PC-3 (cell line): Measurements from ENCODE around the gene MARK3. TPM values are rescaled to one million over a fixed set of nuclear protein-coding genes. Genes with fewer than 3 reads are reported as not detected.

Source experiments
- ATAC-seq: fragments of 200-7000 bp; cut with Tn5 transposase; 2 replicates; pipeline ENCODE4 v1.9.1; 2020; ENCODE audit warnings: mild to moderate bottlenecking, moderate library complexity
- BruUV-seq: library from RNA; stranded (reverse); fragments of 400-500 nt; replicated peaks from 2 replicates; lab custom pipeline; 2021; lab: Mats Ljungman, UMichigan
- CTCF ChIA-PET: fragments of 300-600 bp; sonication (Branson Sonifier 250); formaldehyde crosslinking; loops from one replicate; lab custom pipeline; 2022; ENCODE audit warnings: antibody characterized with exemption; lab: Charles Lee
- POLR2A ChIA-PET: fragments of 300-600 bp; sonication (Branson Sonifier 250); formaldehyde crosslinking; loops from one replicate; lab custom pipeline; 2022; ENCODE audit warnings: antibody characterized with exemption; ENCODE audit not compliant: unreplicated experiment; lab: Charles Lee
- DNase-seq: peaks from one replicate; pipeline ENCODE4 v3.0.0-alpha.2; 2015
- H2AFZ ChIP-seq: fragments of 300-600 bp; sonication (generic); 2 replicates; pipeline ENCODE4 v1.6.0; 2016; ENCODE audit warnings: antibody characterized with exemption, low read length
- H3F3A ChIP-seq: fragments of 300-600 bp; sonication (generic); one replicate; pipeline ENCODE4 v1.6.0; 2017; ENCODE audit warnings: antibody characterized with exemption, low read length, control low read depth, mild to moderate bottlenecking; ENCODE audit not compliant: unreplicated experiment
- H3K27ac ChIP-seq: fragments of 300-600 bp; sonication (generic); 2 replicates; pipeline ENCODE4 v1.5.1; 2016; ENCODE audit warnings: mild to moderate bottlenecking, low read length
- H3K27me3 ChIP-seq: fragments of 300-600 bp; sonication (generic); 2 replicates; pipeline ENCODE4 v1.6.1; 2016; ENCODE audit warnings: low read length, mixed read lengths
- H3K36me3 ChIP-seq: fragments of 300-600 bp; sonication (generic); 2 replicates; pipeline ENCODE4 v1.6.1; 2016; ENCODE audit warnings: low read depth, mixed run types, low read length, mixed read lengths
- H3K4me1 ChIP-seq: fragments of 300-600 bp; sonication (generic); 2 replicates; pipeline ENCODE4 v1.5.1; 2016; ENCODE audit warnings: low read length; ENCODE audit not compliant: insufficient read depth
- H3K4me2 ChIP-seq: fragments of 300-600 bp; sonication (generic); 2 replicates; pipeline ENCODE4 v1.6.0; 2016; ENCODE audit warnings: low read length
- H3K4me3 ChIP-seq: fragments of 300-600 bp; sonication (generic); 2 replicates; pipeline ENCODE4 v1.5.1; 2016; ENCODE audit warnings: mild to moderate bottlenecking, low read length, mixed read lengths
- H3K79me2 ChIP-seq: fragments of 300-600 bp; sonication (generic); 2 replicates; pipeline ENCODE4 v1.6.1; 2017; ENCODE audit warnings: low read length, mixed read lengths
- H3K9ac ChIP-seq: fragments of 300-600 bp; sonication (generic); 2 replicates; pipeline ENCODE4 v1.6.0; 2016; ENCODE audit warnings: mild to moderate bottlenecking, low read length
- H3K9me2 ChIP-seq: fragments of 300-600 bp; sonication (generic); replicated peaks from 2 replicates; pipeline ENCODE4 v1.6.1; 2016; ENCODE audit warnings: mixed run types, low read length, mixed read lengths
- H3K9me3 ChIP-seq: fragments of 300-600 bp; sonication (generic); 2 replicates; pipeline ENCODE4 v1.6.1; 2016; ENCODE audit warnings: low read length, mixed read lengths
- H4K20me1 ChIP-seq: fragments of 300-600 bp; sonication (generic); 2 replicates; pipeline ENCODE4 v1.6.1; 2016; ENCODE audit warnings: low read length, mixed read lengths
- EZH2 ChIP-seq: fragments of 300-600 bp; sonication (generic); IDR thresholded peaks from one replicate; pipeline ENCODE4 v1.6.1; 2017; ENCODE audit warnings: antibody characterized with exemption, mild to moderate bottlenecking, low read length; ENCODE audit not compliant: unreplicated experiment
- EZH2phosphoT487 ChIP-seq: fragments of 300-600 bp; sonication (generic); IDR thresholded peaks from 2 replicates; pipeline ENCODE4 v1.6.1; 2018; ENCODE audit warnings: mild to moderate bottlenecking, antibody characterized with exemption, low read length, borderline replicate concordance
- intact Hi-C: fragments of 100-400 bp; cut with micrococcal nuclease; formaldehyde crosslinking; loops from 2 replicates; pipeline ENCODE4 v1.9.0; 2023
- total RNA-seq: library from RNA; depleted of rRNA; stranded (reverse); fragments of >200 nt; gene quantifications from 2 replicates; pipeline ENCODE4 v1.2.3, GENCODE V29; 2014
- TF ChIP-seq, protein P1 (sequence below): fragments of 300-600 bp; sonication (generic); conservative IDR thresholded peaks from 2 replicates; pipeline ENCODE4 v1.5.1; 2017; ENCODE audit warnings: antibody characterized with exemption, low read depth, mild to moderate bottlenecking, low read length

The MARK3 gene
- total RNA-seq, 1 experiment from 2014 or later: 69.9 TPM

DNA sequence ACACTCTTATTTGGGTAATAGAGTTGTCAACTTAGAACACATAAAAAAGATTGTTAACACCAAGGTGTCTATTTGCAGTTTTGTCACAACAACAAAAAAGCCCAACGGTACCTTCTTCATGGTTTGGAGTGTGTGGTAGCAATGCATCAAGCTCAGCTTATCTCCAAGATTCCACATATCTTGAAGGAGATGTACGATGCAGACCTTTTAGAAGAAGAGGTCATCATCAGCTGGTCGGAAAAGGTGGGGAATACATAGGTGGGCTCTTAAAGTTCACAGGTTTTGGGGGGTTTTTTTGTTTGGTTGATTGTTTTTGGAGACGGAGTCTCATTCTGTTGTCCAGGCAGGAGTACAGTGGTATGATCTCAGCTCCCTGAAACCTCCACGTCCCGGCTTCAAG, 45.7 kb upstream of the MARK3 start:
- intact Hi-C loops: no loop called here
- peaks cover 86% of the 10 kb centered on the region for H4K20me1 ChIP-seq
- peaks cover 51% of the 10 kb centered on the region for H3K79me2 ChIP-seq
- BruUV-seq: no TSS peak
- no peaks in the 10 kb centered on the region for H3K9me3 ChIP-seq
- TF ChIP-seq EZH2phosphoT487: no peak
- POLR2A ChIA-PET: no interaction called here
- H3K4me2 ChIP-seq: no peak overlapping the region
- no peak overlapping the region for H3K4me3 ChIP-seq
- ATAC-seq (no peak), DNase-seq (no peak)
- H3K27me3 ChIP-seq: no peaks in the 10 kb centered on the region
- H3K9me2 ChIP-seq: no peaks in the 10 kb centered on the region
- no peak overlapping the region for H3K27ac ChIP-seq
- H3K4me1 ChIP-seq: peaks cover 21% of the 10 kb centered on the region
- peaks cover 97% of the 10 kb centered on the region for H3K36me3 ChIP-seq
- CTCF ChIA-PET: interaction anchor here (1.2 kb wide), 1 partner anchor 52 kb away, joined by 3 read pairs; no protein-coding TSS in a partner anchor
- peaks cover 35% of the 10 kb centered on the region for H3F3A ChIP-seq
- H3K9ac ChIP-seq: no peak overlapping the region
- no peak overlapping the region for H2AFZ ChIP-seq

DNA sequence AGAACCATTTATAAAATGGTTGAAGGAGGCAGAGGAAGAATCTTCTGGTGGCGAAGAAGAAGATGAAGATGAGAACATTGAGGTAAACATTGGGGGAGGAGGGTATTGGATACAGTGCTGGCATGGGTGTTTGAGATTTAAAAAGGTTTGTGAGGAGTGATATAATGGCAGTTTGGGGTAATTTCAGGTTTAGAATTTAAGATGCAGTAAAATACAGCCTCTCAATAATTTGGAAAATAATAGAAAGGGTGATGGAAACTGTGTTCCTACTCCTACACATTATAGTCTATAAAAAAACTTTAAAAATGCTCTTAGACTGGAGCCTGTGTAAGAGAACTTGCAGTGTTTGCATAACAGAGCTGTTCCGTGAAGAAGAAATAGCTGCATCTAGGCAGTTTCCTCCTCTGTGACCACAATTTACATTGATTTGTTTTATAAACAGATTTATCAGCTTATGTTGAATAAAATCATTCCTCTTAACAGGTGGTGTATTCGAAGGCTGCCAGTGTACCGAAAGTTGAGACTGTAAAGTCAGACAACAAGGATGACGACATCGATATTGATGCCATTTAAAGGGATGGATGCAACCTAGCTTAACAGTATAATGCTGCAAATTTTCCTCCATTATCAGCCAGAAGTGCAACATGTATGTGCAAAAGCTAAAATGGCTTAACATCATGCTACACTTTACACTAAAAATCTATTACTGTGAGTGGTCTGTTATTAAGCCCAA, 44.6 kb upstream of the MARK3 start:
- no peak overlapping the region for H3K4me3 ChIP-seq
- peaks cover 89% of the 10 kb centered on the region for H3K36me3 ChIP-seq
- H3F3A ChIP-seq: peaks cover 41% of the 10 kb centered on the region
- peaks cover 18% of the 10 kb centered on the region for H3K4me1 ChIP-seq
- H3K9me2 ChIP-seq: no peaks in the 10 kb centered on the region
- ChIA-PET POLR2A (no interaction called here), CTCF (interaction anchor here (1.2 kb wide), 1 partner anchor 50 kb away, joined by 3 read pairs; no protein-coding TSS in a partner anchor)
- no peak overlapping the region for H3K9ac ChIP-seq
- no TSS peak for BruUV-seq
- H3K79me2 ChIP-seq: peaks cover 41% of the 10 kb centered on the region
- intact Hi-C loops: no loop called here
- DNase-seq (no peak), ATAC-seq (no peak)
- TF ChIP-seq, protein P1, sequence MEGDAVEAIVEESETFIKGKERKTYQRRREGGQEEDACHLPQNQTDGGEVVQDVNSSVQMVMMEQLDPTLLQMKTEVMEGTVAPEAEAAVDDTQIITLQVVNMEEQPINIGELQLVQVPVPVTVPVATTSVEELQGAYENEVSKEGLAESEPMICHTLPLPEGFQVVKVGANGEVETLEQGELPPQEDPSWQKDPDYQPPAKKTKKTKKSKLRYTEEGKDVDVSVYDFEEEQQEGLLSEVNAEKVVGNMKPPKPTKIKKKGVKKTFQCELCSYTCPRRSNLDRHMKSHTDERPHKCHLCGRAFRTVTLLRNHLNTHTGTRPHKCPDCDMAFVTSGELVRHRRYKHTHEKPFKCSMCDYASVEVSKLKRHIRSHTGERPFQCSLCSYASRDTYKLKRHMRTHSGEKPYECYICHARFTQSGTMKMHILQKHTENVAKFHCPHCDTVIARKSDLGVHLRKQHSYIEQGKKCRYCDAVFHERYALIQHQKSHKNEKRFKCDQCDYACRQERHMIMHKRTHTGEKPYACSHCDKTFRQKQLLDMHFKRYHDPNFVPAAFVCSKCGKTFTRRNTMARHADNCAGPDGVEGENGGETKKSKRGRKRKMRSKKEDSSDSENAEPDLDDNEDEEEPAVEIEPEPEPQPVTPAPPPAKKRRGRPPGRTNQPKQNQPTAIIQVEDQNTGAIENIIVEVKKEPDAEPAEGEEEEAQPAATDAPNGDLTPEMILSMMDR: no peak
- TF ChIP-seq EZH2phosphoT487 (no peak), EZH2 (no peak)
- H2AFZ ChIP-seq: no peak overlapping the region
- H3K9me3 ChIP-seq: no peaks in the 10 kb centered on the region
- no peaks in the 10 kb centered on the region for H3K27me3 ChIP-seq
- H3K4me2 ChIP-seq: no peak overlapping the region
- H4K20me1 ChIP-seq: peaks cover 77% of the 10 kb centered on the region
- H3K27ac ChIP-seq: no peak overlapping the region

DNA sequence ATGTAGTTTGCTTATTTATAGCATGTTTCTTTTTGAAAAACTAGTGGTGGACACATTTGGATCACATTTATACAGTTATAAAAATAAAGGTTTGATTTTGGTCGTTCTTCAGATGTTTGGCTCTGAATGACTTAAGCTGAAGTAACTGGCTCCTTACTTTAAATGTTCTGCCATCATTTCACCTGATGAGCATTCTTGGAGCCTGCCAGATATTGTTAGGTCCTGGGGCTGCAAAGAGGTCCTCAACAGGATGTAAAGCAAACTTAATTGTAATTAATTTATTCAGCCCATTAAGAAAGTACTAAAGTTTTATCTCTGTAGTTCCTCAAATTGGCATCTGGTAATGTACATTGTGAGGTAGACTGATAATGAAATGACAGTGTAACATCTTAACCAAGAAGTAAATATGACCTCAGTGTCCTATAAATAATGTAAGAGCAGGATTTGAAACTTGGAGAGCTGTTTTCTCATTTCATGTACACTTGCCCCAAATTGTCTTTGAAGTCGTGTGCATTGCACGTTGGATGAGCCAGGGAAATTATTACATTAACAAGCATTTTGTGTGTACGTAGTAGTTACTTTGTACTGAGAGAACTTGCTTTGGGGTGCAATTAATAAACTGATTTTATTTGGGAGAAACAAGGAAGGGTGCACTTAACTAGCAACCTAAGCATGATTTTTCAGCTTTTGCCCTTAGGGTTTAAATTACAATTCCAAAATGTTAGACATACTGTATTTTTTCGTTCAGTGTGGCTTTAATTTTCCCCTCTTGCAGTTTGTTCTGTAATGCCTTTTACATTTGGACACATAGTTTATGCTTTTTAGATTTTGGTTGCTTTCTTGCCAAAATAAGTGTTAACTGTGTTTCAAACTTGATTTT, 43.7 kb upstream of the MARK3 start:
- ATAC-seq: no peak
- CTCF ChIA-PET: no interaction called here
- Histone ChIP-seq H3K36me3 (peaks cover 80% of the 10 kb centered on the region), H3K4me2 (no peak overlapping the region), H3K4me3 (no peak overlapping the region), H2AFZ (no peak overlapping the region), H3K27ac (no peak overlapping the region), H3K9ac (no peak overlapping the region), H3K27me3 (no peaks in the 10 kb centered on the region), H3K4me1 (peaks cover 10% of the 10 kb centered on the region), H4K20me1 (peaks cover 68% of the 10 kb centered on the region), H3K9me2 (no peaks in the 10 kb centered on the region), H3K79me2 (peaks cover 32% of the 10 kb centered on the region), H3F3A (peaks cover 41% of the 10 kb centered on the region), H3K9me3 (no peaks in the 10 kb centered on the region)
- BruUV-seq: no TSS peak
- intact Hi-C loops: no loop called here
- no peak for DNase-seq
- TF ChIP-seq EZH2 (no peak), EZH2phosphoT487 (no peak)
- TF ChIP-seq, protein P1: no peak
- POLR2A ChIA-PET: no interaction called here
